Measurements from ENCODE around the gene SPOCK3.

The SPOCK3 gene

GRCh38 chr4:167177925-167178324, 56.4 kb downstream of the SPOCK3 start:
- Histone ChIP-seq H3F3A (ENCODE audit: insufficient read depth, low read length) (no peaks in the 10 kb centered on the region), H3K9me3 (ENCODE audit: low read length) (no peaks in the 10 kb centered on the region), H3K27ac (ENCODE audit: low read depth, low read length, poor library complexity, severe bottlenecking) (no peak overlapping the region), H3K4me2 (ENCODE audit: low read length) (no peak overlapping the region), H3K27me3 (ENCODE audit: insufficient read depth, low read length) (no peaks in the 10 kb centered on the region), H3K9ac (ENCODE audit: low read length) (no peak overlapping the region), H3K36me3 (ENCODE audit: insufficient read depth, low read length) (no peaks in the 10 kb centered on the region), H2AFZ (ENCODE audit: low read length) (no peak overlapping the region), H3K9me2 (ENCODE audit: low read depth, low read length) (no peaks in the 10 kb centered on the region), H3K4me3 (ENCODE audit: low read depth, low read length, poor library complexity, severe bottlenecking) (no peak overlapping the region), H3K79me2 (ENCODE audit: insufficient read depth, low read length) (no peaks in the 10 kb centered on the region), H4K20me1 (ENCODE audit: insufficient read depth, low read length) (no peaks in the 10 kb centered on the region), H3K4me1 (ENCODE audit: insufficient read depth, low read length, severe bottlenecking) (no peaks in the 10 kb centered on the region)
- no peak for TF ChIP-seq CTCF (IDR thresholded peaks at IDR 0.05; ENCODE audit: low read length)
- no peak for TF ChIP-seq EZH2 (IDR thresholded peaks at IDR 0.05; ENCODE audit: borderline replicate concordance, low read length)

- Histone ChIP-seq H4K20me1 (ENCODE audit: insufficient read depth, low read length) (no peaks in the 10 kb centered on the region), H3K79me2 (ENCODE audit: insufficient read depth, low read length) (no peaks in the 10 kb centered on the region), H3K9ac (ENCODE audit: low read length) (no peak overlapping the region), H3K27me3 (ENCODE audit: insufficient read depth, low read length) (no peaks in the 10 kb centered on the region), H3K36me3 (ENCODE audit: insufficient read depth, low read length) (no peaks in the 10 kb centered on the region), H3K4me2 (ENCODE audit: low read length) (no peak overlapping the region), H3K4me1 (ENCODE audit: insufficient read depth, low read length, severe bottlenecking) (no peaks in the 10 kb centered on the region), H3K4me3 (ENCODE audit: low read depth, low read length, poor library complexity, severe bottlenecking) (no peak overlapping the region), H3F3A (ENCODE audit: insufficient read depth, low read length) (no peaks in the 10 kb centered on the region), H3K9me2 (ENCODE audit: low read depth, low read length) (no peaks in the 10 kb centered on the region), H2AFZ (ENCODE audit: low read length) (no peak overlapping the region), H3K9me3 (ENCODE audit: low read length) (no peaks in the 10 kb centered on the region), H3K27ac (ENCODE audit: low read depth, low read length, poor library complexity, severe bottlenecking) (no peak overlapping the region)
- TF ChIP-seq EZH2 (IDR thresholded peaks at IDR 0.05; ENCODE audit: borderline replicate concordance, low read length), result no peak
- TF ChIP-seq CTCF (IDR thresholded peaks at IDR 0.05; ENCODE audit: low read length), result no peak
These were observed 57.4 kb downstream of the SPOCK3 start for GRCh38 chr4:167176723-167177367.

- Histone ChIP-seq H3K4me3 (ENCODE audit: low read depth, low read length, poor library complexity, severe bottlenecking) (no peak overlapping the region), H3K27me3 (ENCODE audit: insufficient read depth, low read length) (no peaks in the 10 kb centered on the region), H4K20me1 (ENCODE audit: insufficient read depth, low read length) (no peaks in the 10 kb centered on the region), H3K79me2 (ENCODE audit: insufficient read depth, low read length) (no peaks in the 10 kb centered on the region), H3K36me3 (ENCODE audit: insufficient read depth, low read length) (no peaks in the 10 kb centered on the region), H3K27ac (ENCODE audit: low read depth, low read length, poor library complexity, severe bottlenecking) (no peak overlapping the region), H3K9ac (ENCODE audit: low read length) (no peak overlapping the region), H3K4me2 (ENCODE audit: low read length) (no peak overlapping the region), H3F3A (ENCODE audit: insufficient read depth, low read length) (no peaks in the 10 kb centered on the region), H2AFZ (ENCODE audit: low read length) (no peak overlapping the region), H3K9me2 (ENCODE audit: low read depth, low read length) (no peaks in the 10 kb centered on the region), H3K4me1 (ENCODE audit: insufficient read depth, low read length, severe bottlenecking) (no peaks in the 10 kb centered on the region), H3K9me3 (ENCODE audit: low read length) (no peaks in the 10 kb centered on the region)
- TF ChIP-seq EZH2 (IDR thresholded peaks at IDR 0.05; ENCODE audit: borderline replicate concordance, low read length), result no peak
- no peak for TF ChIP-seq CTCF (IDR thresholded peaks at IDR 0.05; ENCODE audit: low read length)
These were observed 62.4 kb downstream of the SPOCK3 start for GRCh38 chr4:167171928-167172327.

All from OCI-LY1 (cell line).